GM21528 (cell line): ENCODE measurements around the gene TARP.
"Not testable (repeated sequence)": the region's sequence is repeated elsewhere in the genome, so short reads cannot be mapped to it uniquely, and the experiment has no call there.

Experiments used
- ATAC-seq: cut with Tn5 transposase; IDR thresholded peaks from one replicate; pipeline ENCODE4 v1.9.1; 2021; ENCODE audit warnings: mild to moderate bottlenecking, moderate library complexity; ENCODE audit not compliant: unreplicated experiment, low FRiP score

The TARP gene

DNA sequence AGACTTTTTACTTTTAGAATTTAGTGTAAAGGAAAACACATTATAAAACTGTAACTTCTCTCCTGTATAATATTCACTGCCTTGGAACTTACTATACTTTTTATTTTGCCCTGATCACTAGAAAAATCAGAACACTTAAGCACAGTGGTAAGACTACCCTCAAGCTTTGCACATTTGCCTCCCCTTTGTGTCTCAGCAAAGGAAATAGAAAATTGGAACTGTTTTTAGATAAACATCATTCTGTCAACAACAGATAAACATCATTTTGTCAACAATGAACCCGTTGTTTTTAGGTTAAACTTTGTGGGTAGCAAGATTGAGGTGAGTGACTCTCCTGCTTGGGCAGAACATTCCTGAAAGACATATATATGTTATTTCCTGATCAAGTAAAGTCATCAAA is 8.8 kb downstream of the TARP start:
- ATAC-seq = not testable (repeated sequence)

DNA sequence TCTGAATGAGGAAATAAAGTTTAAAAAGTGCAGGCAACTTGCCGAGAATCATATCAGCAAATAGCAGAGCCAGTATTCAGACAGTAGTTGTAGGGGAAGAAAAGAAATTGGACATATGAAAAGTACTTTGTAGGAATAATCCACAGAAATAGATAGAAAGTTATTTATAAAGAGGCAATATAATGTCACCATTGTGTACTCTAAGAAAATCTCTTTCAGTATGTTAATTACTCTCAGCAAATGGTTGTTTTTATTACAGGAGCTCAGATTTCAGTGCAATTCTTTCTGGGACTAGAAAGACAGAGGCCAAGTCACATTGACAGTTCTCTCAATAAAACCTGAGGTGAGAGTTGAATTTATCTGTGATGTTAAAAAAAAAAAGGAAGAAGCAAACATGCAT is 10.2 kb downstream of the TARP start:
- not testable (repeated sequence) for ATAC-seq

DNA sequence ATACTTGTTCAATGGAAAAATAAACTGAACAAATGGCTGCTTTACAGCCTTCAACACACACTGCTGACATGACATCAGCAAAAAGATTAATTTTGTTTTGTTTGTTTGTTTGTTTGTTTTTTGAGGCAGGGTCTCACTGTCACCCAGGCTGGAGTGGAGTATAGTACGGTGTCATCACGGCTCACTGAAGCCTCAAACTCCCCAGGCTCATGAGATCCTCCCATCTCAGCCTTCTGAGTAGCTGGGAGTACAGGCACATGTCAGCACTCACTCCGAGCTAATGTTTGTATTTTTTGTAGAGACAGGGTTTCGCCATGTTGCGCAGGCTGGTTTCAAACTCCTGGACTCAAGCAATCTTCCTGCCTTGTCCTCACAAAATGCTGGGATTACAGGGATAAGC is 10.9 kb downstream of the TARP start:
- no peak for ATAC-seq

DNA sequence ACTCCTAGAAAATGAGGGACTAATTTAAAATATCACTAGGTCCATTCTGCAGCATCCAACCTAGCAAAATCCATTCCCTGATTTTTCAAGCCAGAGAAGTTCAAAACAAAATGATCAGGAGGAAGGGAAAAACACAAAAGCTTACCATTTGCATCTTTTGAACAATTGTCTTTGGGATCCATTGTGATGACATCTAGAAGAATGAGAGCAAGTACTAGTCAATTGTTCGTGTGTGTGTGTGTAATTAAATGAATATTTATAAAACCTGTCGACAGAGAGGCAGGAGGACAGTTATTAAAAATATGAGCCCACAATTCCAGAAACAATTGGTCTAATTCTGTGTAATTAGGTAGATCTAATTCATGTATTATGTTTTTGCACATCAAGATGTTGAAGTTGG is 11.4 kb downstream of the TARP start:
- ATAC-seq = not testable (repeated sequence)

DNA sequence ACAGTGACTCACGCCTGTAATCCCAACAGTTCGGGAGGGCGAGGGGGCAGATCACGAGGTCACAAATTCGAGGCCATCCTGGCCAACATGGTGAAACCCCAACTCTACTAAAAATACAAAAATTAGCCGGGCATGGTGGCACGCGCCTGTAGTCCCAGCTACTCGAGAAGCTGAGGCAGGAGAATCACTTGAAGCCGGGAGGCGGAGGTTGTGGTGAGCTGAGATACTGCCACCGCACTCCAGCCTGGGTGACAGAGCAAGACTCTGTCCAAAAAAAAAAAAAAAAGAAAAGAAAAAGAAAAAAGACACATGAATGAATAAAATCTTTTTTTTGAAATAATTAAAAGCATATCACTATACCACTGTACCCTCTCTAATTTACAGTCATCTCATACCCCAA is 11.8 kb downstream of the TARP start:
- ATAC-seq = not testable (repeated sequence)

DNA sequence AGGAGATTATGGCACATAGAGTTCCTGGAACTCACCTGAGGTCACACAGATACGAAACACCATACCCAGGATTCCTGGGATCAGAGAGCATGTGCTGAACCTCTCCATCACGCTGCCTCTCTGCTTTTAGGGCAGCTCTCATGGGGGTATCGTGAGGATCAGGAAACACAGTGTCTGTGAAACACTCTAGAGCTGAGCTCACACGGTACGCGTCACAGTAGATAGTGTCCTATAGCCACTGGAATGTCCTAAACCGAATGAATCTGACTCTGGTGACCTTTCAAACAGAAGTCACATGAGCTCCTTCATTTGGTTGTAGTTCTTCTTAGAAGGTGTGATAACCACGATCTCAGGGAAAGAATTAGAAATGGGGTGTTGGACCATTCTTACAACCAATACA is 14.3 kb downstream of the TARP start:
- ATAC-seq = not testable (repeated sequence)

DNA sequence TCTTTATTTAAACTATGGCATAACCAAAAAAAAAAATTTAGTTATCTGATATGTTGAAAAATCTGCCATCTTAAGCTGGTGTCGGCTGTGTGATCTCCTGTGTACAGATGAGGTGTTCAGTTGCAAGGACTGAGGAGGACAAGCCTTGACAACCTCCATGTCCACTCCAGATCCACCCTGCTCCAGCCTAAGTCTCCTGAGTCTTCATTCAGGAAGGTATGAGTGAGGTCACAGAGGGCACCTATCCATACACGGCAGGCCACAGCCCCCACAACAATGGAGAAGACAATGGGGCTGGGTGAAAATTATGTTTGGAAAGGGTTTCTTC is 16.1 kb downstream of the TARP start:
- no peak for ATAC-seq

DNA sequence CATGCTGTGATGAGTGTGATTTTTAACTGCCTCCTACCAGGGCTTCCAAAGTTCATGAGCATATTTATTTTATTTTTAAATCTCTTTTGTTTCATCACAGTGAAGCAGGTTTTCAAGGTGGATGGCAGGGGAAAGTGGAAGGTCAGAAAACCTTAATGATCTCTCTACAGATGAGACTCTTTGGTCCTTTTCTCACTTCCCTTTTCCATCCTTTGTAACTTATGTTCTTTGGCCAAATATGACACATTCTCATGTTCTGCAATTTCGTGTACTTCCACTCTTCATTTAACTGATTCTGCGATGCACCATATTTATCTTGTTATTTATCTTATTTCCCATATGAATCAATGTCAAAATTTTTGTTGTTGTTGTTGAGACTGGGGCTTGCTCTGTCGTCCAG is 23.6 kb downstream of the TARP start:
- peak; percentile 88 for ATAC-seq

DNA sequence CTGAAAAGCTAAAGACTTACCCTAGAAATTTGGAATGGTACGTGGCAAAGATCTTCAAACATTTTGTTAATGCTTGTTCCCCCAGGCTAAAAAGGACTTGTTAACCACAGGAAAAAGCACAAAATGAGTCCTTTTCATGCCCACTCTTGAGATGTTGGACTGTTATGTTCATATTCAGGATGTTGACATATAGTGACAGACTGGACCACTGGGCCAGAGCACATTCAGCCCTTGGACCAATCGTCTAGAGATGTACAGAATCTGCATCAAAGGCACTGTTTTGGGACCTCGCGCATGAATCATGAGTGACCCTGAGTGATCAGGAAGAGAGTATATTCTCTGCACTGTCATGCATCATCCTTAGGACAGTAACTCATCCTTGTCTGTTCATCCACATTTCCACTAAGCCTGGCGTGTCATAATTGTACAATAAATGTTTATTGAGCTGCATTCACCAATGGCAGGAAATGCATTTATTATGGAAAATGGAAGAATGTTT is 25.3 kb downstream of the TARP start:
- no peak for ATAC-seq

DNA sequence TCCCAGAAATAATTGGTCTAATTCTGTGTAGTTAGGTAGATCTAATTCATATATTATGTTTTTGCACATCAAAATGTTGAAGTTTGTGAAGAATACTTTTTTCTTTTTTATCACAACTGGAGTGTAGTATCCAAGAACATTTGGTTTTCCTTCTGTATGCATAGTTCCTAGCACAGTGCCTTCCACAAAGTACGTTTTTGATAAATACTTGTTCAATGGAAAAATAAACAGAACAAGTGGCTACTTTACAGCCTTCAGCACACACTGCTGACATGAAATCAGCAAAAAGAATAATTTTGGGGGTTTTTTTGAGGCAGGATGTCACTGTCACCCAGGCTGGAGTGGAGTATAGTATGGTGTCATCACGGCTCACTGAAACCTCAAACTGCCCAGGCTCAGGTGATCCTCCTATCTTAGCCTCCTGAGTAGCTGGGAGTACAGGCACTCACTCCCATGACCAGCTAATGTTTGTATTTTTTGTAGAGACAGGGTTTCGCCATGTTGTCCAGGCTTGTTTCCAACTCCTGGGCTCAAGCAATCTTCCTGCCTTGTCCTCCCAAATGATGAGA is 27.9 kb downstream of the TARP start:
- no peak for ATAC-seq

DNA sequence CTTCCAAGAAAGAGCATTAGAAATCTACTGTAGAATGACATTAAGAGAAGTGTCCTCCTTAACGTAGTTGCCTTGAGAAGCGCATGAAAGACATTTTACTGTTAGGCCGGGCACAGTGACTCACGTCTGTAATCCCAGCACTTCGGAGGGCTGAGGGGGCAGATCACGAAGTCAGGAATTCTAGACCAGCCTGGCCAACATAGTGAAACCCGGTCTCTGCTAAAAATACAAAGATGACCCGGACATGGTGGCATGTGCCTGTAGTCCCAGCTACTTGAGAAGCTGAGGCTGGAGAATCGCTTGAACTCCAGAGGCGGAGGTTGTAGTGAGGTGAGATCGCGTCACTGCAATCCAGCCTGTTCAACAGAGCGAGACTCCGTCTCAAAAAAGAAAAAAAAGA is 28.9 kb downstream of the TARP start:
- no peak for ATAC-seq

DNA sequence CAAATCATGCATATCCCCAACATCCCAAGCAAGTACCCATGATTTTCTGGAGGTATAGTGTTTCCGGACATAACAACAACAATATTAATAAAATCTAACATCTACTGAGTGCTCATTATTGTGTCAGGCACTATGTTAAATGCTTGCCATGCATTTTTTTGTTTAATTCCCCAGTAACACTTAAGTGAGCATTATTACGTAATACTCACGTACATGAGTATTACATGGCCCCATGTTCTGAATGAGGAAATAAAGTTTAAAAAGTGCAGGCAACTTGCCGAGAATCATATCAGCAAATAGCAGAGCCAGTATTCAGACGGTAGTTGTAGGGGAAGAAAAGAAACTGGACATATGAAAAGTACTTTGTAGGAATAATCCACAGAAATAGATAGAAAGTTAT is 30.1 kb downstream of the TARP start:
- ATAC-seq = not testable (repeated sequence)

DNA sequence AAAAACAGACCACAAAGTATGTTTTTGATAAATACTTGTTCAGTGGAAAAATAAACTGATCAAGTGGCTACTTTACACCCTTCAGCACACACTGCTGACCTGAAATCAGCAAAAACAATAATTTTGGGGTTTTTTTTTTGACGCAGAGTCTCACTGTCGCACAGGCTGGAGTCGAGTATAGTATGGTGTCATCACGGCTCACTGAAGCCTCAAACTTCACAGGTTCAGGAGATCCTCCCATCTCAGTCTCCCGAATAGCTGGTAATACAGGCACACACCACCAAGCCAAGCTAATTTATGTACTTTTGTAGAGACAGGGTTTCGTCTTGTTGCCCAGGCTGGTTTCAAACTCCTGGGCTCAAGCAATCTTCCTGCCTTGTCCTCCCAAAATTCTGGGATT is 30.6 kb downstream of the TARP start:
- ATAC-seq = no peak

DNA sequence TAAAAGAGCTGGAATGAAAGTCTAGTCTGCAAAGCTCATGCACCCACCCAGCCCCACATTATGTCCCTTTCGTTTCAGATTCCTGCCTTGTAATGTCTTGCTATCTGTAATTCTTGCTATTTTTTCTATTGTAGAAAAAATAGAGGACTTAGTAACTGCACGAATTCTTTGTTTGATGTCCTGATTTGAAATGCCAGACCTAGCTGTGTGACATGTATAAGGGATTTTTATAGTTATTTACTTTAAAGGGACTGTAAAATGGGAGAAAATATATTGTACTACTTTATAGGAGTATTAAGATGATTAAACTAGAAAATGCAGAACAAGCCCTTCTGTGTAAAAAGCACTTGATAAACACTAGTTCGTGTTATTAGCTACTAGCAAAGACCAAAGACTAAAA is 32.4 kb downstream of the TARP start:
- no peak for ATAC-seq

DNA sequence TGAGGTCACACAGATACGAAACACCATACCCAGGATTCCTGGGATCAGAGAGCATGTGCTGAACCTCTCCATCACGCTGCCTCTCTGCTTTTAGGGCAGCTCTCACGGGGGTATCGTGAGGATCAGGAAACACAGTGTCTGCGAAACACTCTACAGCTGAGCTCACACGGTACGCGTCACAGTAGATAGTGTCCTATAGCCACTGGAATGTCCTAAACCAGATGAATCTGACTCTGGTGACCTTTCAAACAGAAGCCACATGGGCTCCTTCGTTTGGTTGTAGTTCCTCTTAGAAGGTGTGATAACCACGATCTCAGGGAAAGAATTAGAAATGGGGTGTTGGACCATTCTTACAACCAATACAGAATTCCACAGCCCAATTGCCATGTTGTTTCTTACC is 34.3 kb downstream of the TARP start:
- ATAC-seq = not testable (repeated sequence)

DNA sequence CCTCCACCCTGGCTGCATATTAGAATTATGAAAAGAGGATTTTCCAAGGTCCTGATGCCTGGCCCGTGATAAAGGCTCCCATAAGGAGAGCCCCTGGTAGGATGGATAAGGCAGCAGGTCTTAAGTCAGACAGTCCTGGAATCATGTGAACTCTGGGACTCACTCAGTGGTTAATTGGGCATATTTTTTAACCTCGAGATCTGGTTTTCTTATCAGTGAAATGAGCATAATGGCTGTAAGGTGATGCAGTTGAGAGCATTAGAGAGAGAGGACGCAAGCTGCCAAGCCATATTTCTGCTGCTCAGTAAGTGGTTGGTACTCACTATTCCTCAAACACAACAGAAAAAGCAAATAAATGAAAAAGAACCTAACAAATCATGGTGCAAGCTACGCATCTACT is 37.8 kb downstream of the TARP start:
- no peak for ATAC-seq

DNA sequence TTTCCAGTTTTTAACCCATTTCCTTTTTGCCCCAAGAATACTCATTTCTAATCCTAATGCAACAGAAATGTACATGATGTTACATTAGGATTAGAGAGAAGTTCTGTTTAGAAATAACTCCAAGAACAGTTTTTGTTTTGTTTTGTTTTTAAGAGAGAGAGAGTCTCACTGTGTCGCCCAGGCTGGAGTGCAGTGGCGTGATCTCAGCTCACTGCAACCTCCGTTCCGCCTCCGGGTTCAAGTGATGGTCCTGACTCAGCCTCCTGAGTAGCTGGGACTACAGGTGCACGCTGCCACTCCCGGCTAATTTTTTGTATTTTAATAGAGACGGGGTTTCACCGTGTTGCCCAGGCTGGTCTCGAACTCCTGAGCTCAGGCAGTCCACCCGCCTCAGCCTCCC is 38.7 kb downstream of the TARP start:
- not testable (repeated sequence) for ATAC-seq

DNA sequence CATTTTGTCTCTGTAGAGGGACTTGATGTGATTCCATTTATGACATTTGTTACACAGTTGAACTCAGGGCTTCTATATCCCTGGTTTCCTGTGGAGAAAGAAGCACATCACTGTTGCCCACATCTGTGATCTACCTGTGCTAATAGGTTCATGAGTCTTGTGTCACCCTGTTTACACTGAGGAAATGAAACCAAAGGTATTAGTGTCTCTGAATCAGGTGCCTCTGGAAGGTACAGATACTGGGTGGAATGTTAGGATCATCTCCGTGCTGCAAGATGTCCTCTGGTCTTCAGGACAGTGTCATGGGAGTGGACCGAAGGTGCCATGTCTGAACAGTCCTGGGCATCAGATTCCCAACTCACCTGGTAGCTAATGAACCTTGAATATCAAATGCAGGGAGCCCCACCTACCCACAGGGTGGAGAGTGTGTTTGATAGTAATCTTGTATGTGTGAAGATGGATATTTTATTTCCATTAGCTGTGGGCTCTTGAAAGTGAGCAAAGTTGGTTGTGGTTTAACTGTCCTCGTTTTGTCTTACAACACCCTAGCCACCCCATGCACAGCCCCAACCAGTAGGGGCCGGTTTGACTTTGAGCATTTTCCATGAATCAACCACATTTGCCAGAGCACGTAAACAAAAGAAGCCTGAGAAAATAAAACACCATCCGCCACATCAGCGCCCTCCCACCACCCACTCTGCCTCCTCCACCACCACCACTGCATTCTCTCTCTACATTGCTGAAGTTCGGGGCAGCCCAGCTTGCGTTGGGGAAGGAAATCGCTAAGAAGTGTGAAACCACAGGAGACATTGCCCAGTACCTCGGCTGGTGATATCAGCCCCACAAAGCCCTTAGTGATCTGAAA is 40.7 kb downstream of the TARP start:
- peak; percentile 88 for ATAC-seq

DNA sequence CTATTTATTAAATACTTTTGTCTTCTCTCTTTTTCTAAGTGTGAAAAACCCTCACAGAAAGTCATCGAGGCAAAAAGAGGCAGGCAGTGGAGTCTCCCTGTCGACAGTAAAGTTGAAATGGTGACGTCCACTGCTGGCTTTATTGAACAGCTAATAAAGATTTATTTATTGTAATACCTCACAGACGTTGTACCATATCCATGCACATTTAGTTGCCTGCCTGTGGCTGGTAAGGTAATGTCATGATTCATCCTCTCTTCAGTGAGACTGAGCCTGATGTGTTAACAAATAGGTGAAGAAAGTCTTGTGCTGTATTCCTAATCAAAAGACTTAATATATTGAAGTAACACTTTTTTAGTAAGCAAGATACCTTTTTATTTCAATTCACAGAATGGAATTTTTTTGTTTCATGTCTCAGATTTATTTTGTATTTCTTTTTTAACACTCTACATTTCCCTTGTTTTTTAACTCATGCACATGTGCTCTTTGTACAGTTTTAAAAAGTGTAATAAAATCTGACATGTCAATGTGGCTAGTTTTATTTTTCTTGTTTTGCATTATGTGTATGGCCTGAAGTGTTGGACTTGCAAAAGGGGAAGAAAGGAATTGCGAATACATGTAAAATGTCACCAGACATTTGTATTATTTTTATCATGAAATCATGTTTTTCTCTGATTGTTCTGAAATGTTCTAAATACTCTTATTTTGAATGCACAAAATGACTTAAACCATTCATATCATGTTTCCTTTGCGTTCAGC is 43.4 kb downstream of the TARP start:
- ATAC-seq = no peak

DNA sequence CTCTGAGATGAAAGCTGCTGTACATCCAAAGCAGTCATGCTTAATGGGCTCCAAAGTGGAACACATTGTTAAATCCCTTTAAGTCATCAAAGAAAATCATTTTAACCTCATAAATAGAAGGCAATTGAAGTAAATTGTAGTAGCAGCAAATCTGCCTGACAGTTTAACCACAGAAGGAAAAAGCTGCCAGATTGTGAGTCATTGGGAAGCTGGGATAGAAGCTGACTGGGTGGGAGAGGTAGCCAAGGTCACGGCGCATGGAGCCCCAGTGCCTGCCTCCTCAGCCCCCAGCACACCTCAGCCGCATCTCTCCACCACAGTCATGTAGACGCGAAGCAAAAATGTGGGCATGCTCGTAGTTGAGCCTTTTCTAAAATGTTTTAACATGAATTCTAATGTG is 44.0 kb downstream of the TARP start:
- no peak for ATAC-seq

DNA sequence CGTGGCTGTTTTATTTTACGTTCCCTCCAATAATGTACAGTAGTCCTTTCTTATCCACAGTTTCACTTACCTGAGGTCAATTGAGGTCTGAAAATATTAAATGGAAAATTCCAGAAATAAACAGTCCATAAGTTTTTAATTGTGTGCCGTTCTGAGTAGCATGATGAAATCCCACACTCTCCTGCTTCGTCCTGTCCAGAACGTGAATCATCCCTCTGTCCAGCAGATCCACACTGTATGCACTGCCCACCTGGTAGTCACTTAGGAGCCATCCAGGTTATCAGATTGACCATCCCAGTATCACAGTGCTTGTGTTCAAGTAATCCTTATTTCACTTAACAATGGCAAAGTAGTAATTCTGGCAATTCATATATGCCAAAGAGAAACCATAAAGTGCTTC is 49.0 kb downstream of the TARP start:
- ATAC-seq = no peak
